H1 (cell line): Measurements from ENCODE around the gene NFAM1. TPM values are rescaled to one million over a fixed set of nuclear protein-coding genes. Genes with fewer than 3 reads are reported as not detected.

Experiments used
- CHD1 ChIP-seq: IDR thresholded peaks from 2 replicates; pipeline ENCODE4 v1.6.1; 2012; ENCODE audit warnings: low read depth, low read length, improper control_type of control experiment
- CHD7 ChIP-seq: fragments of 300-600 bp; sonication (generic); IDR thresholded peaks from 2 replicates; pipeline ENCODE4 v1.7.1; 2012; ENCODE audit warnings: low read length, moderate library complexity, mild to moderate bottlenecking, inconsistent platforms; ENCODE audit not compliant: insufficient replicate concordance
- GABPA ChIP-seq: IDR thresholded peaks from 2 replicates; pipeline ENCODE4 v1.6.1; 2011; ENCODE audit warnings: mild to moderate bottlenecking, low read length, moderate library complexity, borderline replicate concordance; ENCODE audit not compliant: insufficient read depth
- NANOG ChIP-seq: IDR thresholded peaks from 2 replicates; pipeline ENCODE4 v1.6.1; 2011; ENCODE audit warnings: low read length, low read depth, mild to moderate bottlenecking, inconsistent platforms; ENCODE audit not compliant: insufficient read depth, poor library complexity, severe bottlenecking
- RFX5 ChIP-seq: IDR thresholded peaks from 2 replicates; pipeline ENCODE4 v1.6.1; 2011; ENCODE audit warnings: low read depth, low read length, improper control_type of control experiment, borderline replicate concordance
- SIN3A ChIP-seq, 2 experiments: IDR thresholded peaks in 1 of 2; conservative IDR thresholded peaks in 1 of 2; 2 replicates each; pipeline ENCODE4 v1.6.1; 2011 to 2012; ENCODE audit warnings: low read length in 2 of 2, improper control_type of control experiment in 1 of 2, low read depth in 1 of 2, mild to moderate bottlenecking in 1 of 2
- TAF1 ChIP-seq: IDR thresholded peaks from 2 replicates; pipeline ENCODE4 v1.6.1; 2011; ENCODE audit warnings: mild to moderate bottlenecking, low read depth, low read length
- polyA plus RNA-seq, 7 experiments: library from polyadenylated mRNA; depleted of rRNA in 3 of 7; stranded (reverse) in 5 of 7; unstranded in 2 of 7; fragments of >200 nt in 5 of 7; fragments of 200-250 nt in 2 of 7; gene quantifications; 1 replicate in 5 of 7; 2 replicates in 1 of 7; 4 replicates in 1 of 7; pipeline versions ENCODE4 v1.2.1 to v1.2.3, GENCODE V29; 2011 to 2013; ENCODE audit warnings: missing spikeins in 2 of 7, mixed read lengths in 2 of 7
- total RNA-seq: library from RNA; stranded (reverse); fragmentation: NEBNext Ultra II Directional; extraction: Animal tissue kit (Norgen Biotek cat#: 25700); gene quantifications from 2 replicates; pipeline ENCODE4 v1.2.1, GENCODE V29; 2021

NFAM1 gene
- total and polyA plus RNA-seq, 2 of the 8 experiments (the other 6 are each of a cell fraction or from before 2014, with no cell fraction given): 0.62 to 0.73 TPM

DNA sequence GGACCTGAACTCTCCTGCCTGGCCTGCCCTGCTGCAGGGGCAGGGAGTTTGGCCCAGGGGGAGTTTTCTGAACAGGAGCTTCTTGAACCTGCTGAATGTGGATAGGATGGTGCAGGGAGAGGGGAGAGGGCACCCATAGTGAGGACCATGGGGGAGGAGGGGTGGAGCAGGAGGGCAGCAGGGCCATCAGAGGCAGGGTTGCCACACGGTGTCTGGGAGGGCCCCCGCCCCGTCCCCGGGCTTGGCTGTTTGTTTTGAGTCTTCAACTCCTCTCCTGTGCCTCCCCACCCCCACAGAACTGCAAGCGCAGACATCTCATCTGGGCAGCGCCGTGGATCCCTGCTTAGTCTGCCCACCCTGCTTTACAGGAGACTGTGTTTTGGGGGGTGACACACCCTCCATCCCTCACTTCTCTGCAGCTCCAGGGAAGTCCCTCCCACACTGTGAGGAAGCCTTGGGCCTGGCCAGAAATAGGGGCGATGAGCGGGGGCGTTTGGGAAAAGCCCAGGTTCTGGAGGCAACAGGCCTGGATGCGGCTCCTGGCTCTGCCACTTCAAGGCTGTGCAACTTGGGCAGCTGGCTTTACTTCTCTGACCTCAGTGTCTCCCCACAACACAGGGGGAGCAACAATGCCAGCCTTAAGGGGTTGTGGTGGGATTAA is 14.4 kb downstream of the NFAM1 start (continued):
- TF ChIP-seq SIN3A (conservative IDR thresholded peaks at IDR 0.05 in 1 of 2, IDR thresholded peaks at IDR 0.05 in 1 of 2; ENCODE audit: low read depth in 1 of 2, low read length in 2 of 2) (no peak), TAF1 (no peak), RFX5 (no peak), CHD1 (no peak), GABPA (no peak), NANOG (no peak), CHD7 (no peak)
